ENCODE data around the gene SPOCK2. TPM values are rescaled to one million over a fixed set of nuclear protein-coding genes. Genes with fewer than 3 reads are reported as not detected.
A peak's percentile ranks its signal among the peaks of the same experiment; 100 is the strongest.

SPOCK2 gene
- total and polyA plus RNA-seq, 7 donors, result 1.8 to 5.3 (median 3.3) TPM

DNA sequence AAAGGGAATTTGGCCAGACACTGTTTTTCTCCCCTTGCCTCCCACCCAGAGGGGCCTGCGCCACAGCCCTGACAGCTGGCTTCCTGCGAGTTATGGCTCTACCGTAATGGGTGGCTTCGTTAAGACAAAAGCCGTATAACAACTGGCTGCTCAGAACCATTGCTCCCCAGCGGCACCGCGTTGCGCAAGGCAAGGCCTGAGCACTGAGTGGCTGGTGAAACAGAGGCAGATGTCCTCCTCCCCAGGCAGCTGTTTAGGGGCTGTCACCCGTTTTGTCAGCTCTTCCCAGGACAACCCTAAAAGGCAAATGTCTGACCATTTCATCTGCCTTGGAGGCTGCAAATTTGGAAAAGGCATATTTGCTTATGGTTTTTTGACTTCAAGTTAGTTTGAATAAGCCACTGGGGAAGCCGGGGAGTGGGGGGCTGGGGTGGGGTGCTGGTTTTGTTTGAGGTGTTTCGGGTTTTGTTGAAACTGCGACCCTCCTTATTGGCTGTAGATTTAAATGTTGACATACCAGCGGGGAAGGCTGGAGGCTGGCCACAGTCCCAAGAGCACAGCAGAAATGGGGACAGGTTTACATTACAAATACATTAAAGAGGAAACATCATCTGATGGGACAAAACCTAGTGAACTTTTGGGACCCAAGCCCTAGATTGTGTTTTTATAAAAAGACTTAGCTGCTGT is 681 bp upstream of the SPOCK2 start:
- Histone ChIP-seq H3K4me3 (peak overlapping the region; percentile 60), H3K9me3 (no peaks in the 10 kb centered on the region), H3K27me3 (ENCODE audit: insufficient read depth in 3 of 3, low read length in 2 of 3) (peaks cover 0 to 36% (median 11%) of the 10 kb centered on the region in 3 donors), H3K4me1 (peaks cover 17% of the 10 kb centered on the region), H3K36me3 (ENCODE audit: insufficient read depth in 1 of 2, low read depth in 1 of 2) (no peaks in the 10 kb centered on the region), H3K27ac (no peak overlapping the region)
- WGBS, 3 donors, result 28 to 43% (median 28%) methylated on average over 14 of the region's 14 CpGs
- peak; percentile 65 to 85 (median 78) for ATAC-seq
- TF ChIP-seq CTCF (IDR thresholded peaks at IDR 0.05), result no peak
- intact Hi-C loops (cut with DNase I), result no loop called here
- peak; percentile 61 to 88 for DNase-seq

DNA sequence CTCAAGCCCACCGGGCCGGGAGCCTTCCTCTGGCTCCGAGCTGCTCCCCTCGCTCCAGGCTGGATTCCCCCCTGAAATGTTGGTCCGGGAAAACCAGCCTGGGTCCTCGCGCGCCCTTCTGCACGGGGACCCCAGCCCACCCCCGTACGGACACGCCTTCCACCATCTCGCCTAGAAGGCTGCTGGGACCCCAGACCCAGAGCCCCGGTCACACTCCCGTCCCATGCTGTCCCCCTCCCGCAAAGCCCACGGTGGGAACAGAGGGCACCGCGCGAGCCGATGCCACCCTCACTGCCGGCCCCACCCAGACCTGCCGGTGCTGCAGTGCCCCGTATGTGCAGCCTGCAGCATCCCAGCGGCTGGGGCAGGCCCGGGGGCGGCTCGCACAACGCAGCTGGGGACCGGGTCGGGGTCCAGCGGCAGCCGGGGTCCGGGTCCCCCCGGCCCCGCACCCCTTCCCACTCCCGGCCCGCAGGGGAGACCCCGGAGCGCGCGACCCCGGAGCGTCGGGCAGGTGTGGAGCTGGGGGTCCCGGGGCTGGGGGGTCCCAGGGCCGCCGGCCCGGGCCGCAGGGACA is 871 bp downstream of the SPOCK2 start:
- peak in 1 of 4 donors; percentile 25 for ATAC-seq
- WGBS, 3 donors, result 15 to 16% (median 16%) methylated on average over 33 to 50 of the region's 50 CpGs
- Histone ChIP-seq H3K4me3 (peak overlapping the region; percentile 60), H3K27me3 (ENCODE audit: insufficient read depth in 3 of 3, low read length in 2 of 3) (peaks cover 0 to 36% (median 11%) of the 10 kb centered on the region in 3 donors), H3K27ac (peak overlapping the region; percentile 6), H3K9me3 (no peaks in the 10 kb centered on the region), H3K4me1 (peaks cover 17% of the 10 kb centered on the region), H3K36me3 (ENCODE audit: insufficient read depth in 1 of 2, low read depth in 1 of 2) (no peaks in the 10 kb centered on the region)
- TF ChIP-seq CTCF (IDR thresholded peaks at IDR 0.05), result no peak
- DNase-seq, result peak in 1 of 2 donors; percentile 58
- intact Hi-C loops (cut with DNase I), result no loop called here

- peak overlapping the region; percentile 60 for H3K4me3 ChIP-seq
- 60 to 64% (median 64%) methylated on average over 44 to 61 of the region's 61 CpGs for WGBS, 3 donors
- H3K27ac ChIP-seq, result peak overlapping the region; percentile 6
- peaks cover 17% of the 10 kb centered on the region for H3K4me1 ChIP-seq
- H3K27me3 ChIP-seq (ENCODE audit: insufficient read depth in 3 of 3, low read length in 2 of 3), result peaks cover 0 to 36% (median 11%) of the 10 kb centered on the region in 3 donors
- H3K36me3 ChIP-seq (ENCODE audit: insufficient read depth in 1 of 2, low read depth in 1 of 2), result no peaks in the 10 kb centered on the region
- intact Hi-C loops (cut with DNase I), result no loop called here
- ATAC-seq (peak in 1 of 4 donors; percentile 16), DNase-seq (peak; percentile 39 to 67)
- H3K9me3 ChIP-seq, result no peaks in the 10 kb centered on the region
- no peak for TF ChIP-seq CTCF (IDR thresholded peaks at IDR 0.05)
These were observed 1.6 kb downstream of the SPOCK2 start for GRCh38 chr10:72086466-72087391.

DNA sequence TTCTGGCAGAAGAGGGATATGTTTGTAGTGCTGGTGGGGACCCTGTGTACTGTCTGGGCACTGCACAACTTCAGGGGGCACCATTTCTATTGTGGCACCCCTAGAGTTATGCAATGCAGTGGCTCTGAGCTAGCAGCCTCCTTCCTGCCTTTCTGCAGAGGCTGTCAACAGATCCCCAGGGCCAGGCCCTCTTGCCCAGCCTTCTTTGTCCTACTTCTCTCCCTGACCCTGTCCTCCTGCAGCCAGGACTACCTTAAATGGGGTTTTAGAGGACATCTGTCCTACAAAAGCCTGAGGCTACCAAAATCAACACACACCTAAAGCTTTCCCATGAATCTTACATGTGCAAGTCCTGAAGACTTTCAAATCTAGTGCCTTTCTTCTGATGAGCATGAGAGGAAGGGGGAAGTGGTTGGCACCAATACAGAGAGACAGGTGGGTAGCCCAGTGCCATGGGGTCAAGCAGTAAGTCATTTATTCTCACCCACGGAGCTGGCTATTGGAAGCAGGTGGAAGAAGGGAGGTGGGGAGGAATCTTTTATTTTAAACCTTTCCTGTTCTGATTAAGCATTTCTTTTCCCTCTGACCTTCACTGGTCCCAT is 2.4 kb downstream of the SPOCK2 start:
- no peak for TF ChIP-seq CTCF (IDR thresholded peaks at IDR 0.05)
- ATAC-seq (no peak), DNase-seq (no peak)
- H3K4me1 ChIP-seq, result peaks cover 17% of the 10 kb centered on the region
- WGBS, 3 donors, result 43 to 57% (median 47%) methylated on average over 1 of the region's 1 CpG
- H3K27ac ChIP-seq, result no peak overlapping the region
- peaks cover 0 to 36% (median 10%) of the 10 kb centered on the region in 3 donors for H3K27me3 ChIP-seq (ENCODE audit: insufficient read depth in 3 of 3, low read length in 2 of 3)
- H3K4me3 ChIP-seq, result no peak overlapping the region
- intact Hi-C loops (cut with DNase I), result no loop called here
- no peaks in the 10 kb centered on the region for H3K9me3 ChIP-seq
- H3K36me3 ChIP-seq (ENCODE audit: insufficient read depth in 1 of 2, low read depth in 1 of 2), result no peaks in the 10 kb centered on the region
